K562 (cell line): ENCODE measurements around the gene IRAK2. TPM values are rescaled to one million over a fixed set of nuclear protein-coding genes. Genes with fewer than 3 reads are reported as not detected.

Source experiments
- ATAC-seq: fragments of 200-7000 bp; cut with Tn5 transposase; 3 replicates; pipeline ENCODE4 v1.9.1; 2020; ENCODE audit warnings: moderate library complexity
- BruUV-seq: library from RNA; stranded (reverse); fragments of 400-500 nt; replicated peaks from 2 replicates; lab custom pipeline; 2021; lab: Mats Ljungman, UMichigan
- CTCF ChIA-PET: fragments of 300-600 bp; formaldehyde crosslinking; extraction: SDS; loops from one replicate; lab custom pipeline; 2021; ENCODE audit warnings: low intra/inter-chr PET ratio; lab: Yijun Ruan, JAX
- POLR2A ChIA-PET: fragments of 300-600, 350-650 bp; sonication (Branson Sonifier 250); formaldehyde crosslinking; extraction: SDS; loops from one replicate; lab custom pipeline; 2021; ENCODE audit warnings: antibody characterized with exemption, inconsistent platforms; lab: Yijun Ruan, JAX
- DNase-seq, 4 experiments: peaks; one replicate each; pipeline versions ENCODE4 v3.0.0 to v3.0.0-alpha.2; 2011 to 2018; ENCODE audit warnings: low spot score in 3 of 4, mixed read lengths in 3 of 4; ENCODE audit errors: extremely low read depth in 1 of 4
- FAIRE-seq: peaks from 2 replicates; lab custom pipeline; 2011; peaks lifted over from hg19 to GRCh38; lab: Jason Lieb, UNC
- H2AFZ ChIP-seq: 2 replicates; pipeline ENCODE4 v1.6.0; 2011; ENCODE audit warnings: low read depth, low read length, control low read depth, inconsistent platforms
- H3K27ac ChIP-seq: fragments of 200-600 bp; 3 replicates; pipeline ENCODE4 v1.8.0; 2011; ENCODE audit warnings: low read depth, mild to moderate bottlenecking, control low read depth, inconsistent platforms, low read length, moderate library complexity, mixed read lengths; ENCODE audit errors: extremely low read depth
- H3K27me3 ChIP-seq, 2 experiments: fragments of 300-600 bp in 1 of 2; 2 replicates in 1 of 2; 3 replicates in 1 of 2; pipeline versions ENCODE4 v1.6.0 to v1.8.0; 2011; ENCODE audit warnings: inconsistent platforms in 2 of 2, low read length in 2 of 2, mild to moderate bottlenecking in 1 of 2, mixed read lengths in 1 of 2, moderate library complexity in 1 of 2; ENCODE audit not compliant: control insufficient read depth in 2 of 2, insufficient read depth in 2 of 2
- H3K36me3 ChIP-seq: fragments of 300-600 bp; 3 replicates; pipeline ENCODE4 v1.8.0; 2011; ENCODE audit warnings: mild to moderate bottlenecking, low read length, inconsistent platforms; ENCODE audit not compliant: control insufficient read depth, insufficient read depth
- H3K4me1 ChIP-seq, 2 experiments: fragments of 200-600 bp in 1 of 2; replicated peaks in 1 of 2; 2 replicates in 1 of 2; 3 replicates in 1 of 2; pipeline versions ENCODE4 v1.5.1 to v1.8.0; 2011; ENCODE audit warnings: inconsistent platforms in 2 of 2, low read length in 2 of 2, mild to moderate bottlenecking in 1 of 2, mixed read lengths in 1 of 2, moderate library complexity in 1 of 2; ENCODE audit not compliant: control insufficient read depth in 2 of 2, insufficient read depth in 2 of 2
- H3K4me2 ChIP-seq: 2 replicates; pipeline ENCODE4 v1.6.1; 2011; ENCODE audit warnings: low read length, control low read depth, inconsistent platforms, mixed read lengths; ENCODE audit not compliant: insufficient read depth
- H3K4me3 ChIP-seq: fragments of 200-600 bp; sonication (generic), shearing (Covaris generic); 2 replicates; pipeline ENCODE4 v1.5.1; 2016; ENCODE audit warnings: control low read depth, inconsistent platforms
- H3K79me2 ChIP-seq: fragments of 200-600 bp; 3 replicates; pipeline ENCODE4 v1.8.0; 2011; ENCODE audit warnings: low read length, inconsistent platforms; ENCODE audit not compliant: control insufficient read depth, insufficient read depth
- H3K9ac ChIP-seq, 2 experiments: 2 replicates each; pipeline versions ENCODE4 v1.6.0 to v1.6.1; 2011; ENCODE audit warnings: low read depth in 2 of 2, low read length in 2 of 2, control low read depth in 1 of 2, inconsistent platforms in 1 of 2, mild to moderate bottlenecking in 1 of 2, mixed read lengths in 1 of 2; ENCODE audit not compliant: insufficient read depth in 1 of 2
- H3K9me1 ChIP-seq: one replicate; pipeline ENCODE4 v1.6.0; 2011; ENCODE audit warnings: inconsistent platforms, mild to moderate bottlenecking, low read length, moderate library complexity; ENCODE audit not compliant: control insufficient read depth, insufficient read depth
- H3K9me3 ChIP-seq: replicated peaks from 2 replicates; pipeline ENCODE4 v1.5.1; 2011; ENCODE audit warnings: low read depth, low read length, inconsistent platforms; ENCODE audit not compliant: control insufficient read depth, insufficient read depth
- H4K20me1 ChIP-seq: replicated peaks from 2 replicates; pipeline ENCODE4 v1.6.1; 2011; ENCODE audit warnings: low read length, inconsistent platforms, mixed read lengths; ENCODE audit not compliant: control insufficient read depth, insufficient read depth
- ADNP ChIP-seq: fragments of 200-800 bp; sonication (Bioruptor generic); IDR thresholded peaks from 2 replicates; pipeline ENCODE4 v1.6.1; 2016; ENCODE audit warnings: missing genetic modification characterization, missing compliant biosample characterization
- ARID1B ChIP-seq: fragments of 450-650 bp; IDR thresholded peaks from 2 replicates; pipeline ENCODE4 v1.6.1; 2016; ENCODE audit warnings: antibody characterized with exemption, mild to moderate bottlenecking, inconsistent platforms
- CLOCK ChIP-seq: fragments of 250-450 bp; sonication (Bioruptor Pico); IDR thresholded peaks from 2 replicates; pipeline ENCODE4 v1.4.0; 2020; ENCODE audit warnings: mild to moderate bottlenecking, moderate library complexity, borderline replicate concordance
- EZH2 ChIP-seq: IDR thresholded peaks from 2 replicates; pipeline ENCODE4 v1.6.1; 2012; ENCODE audit warnings: low read depth, mild to moderate bottlenecking, inconsistent platforms, low read length, borderline replicate concordance
- RBM22 ChIP-seq: fragments of 200-400 bp; formaldehyde crosslinking; IDR thresholded peaks from 2 replicates; pipeline ENCODE4 v1.6.1; 2018; ENCODE audit warnings: low read length, low read depth; ENCODE audit not compliant: poor library complexity, severe bottlenecking
- TEAD2 ChIP-seq: fragments of 450-650 bp; IDR thresholded peaks from 2 replicates; pipeline ENCODE4 v1.6.1; 2016; ENCODE audit warnings: missing genetic modification characterization, control low read depth, missing compliant biosample characterization
- TFAM ChIP-seq: fragments of 250-450 bp; sonication (Bioruptor Pico); conservative IDR thresholded peaks from 2 replicates; pipeline ENCODE4 v1.5.0; 2021; ENCODE audit warnings: mild to moderate bottlenecking, moderate library complexity
- VEZF1 ChIP-seq: fragments of 200-800 bp; sonication (Bioruptor generic); IDR thresholded peaks from 2 replicates; pipeline ENCODE4 v1.6.1; 2017; ENCODE audit warnings: missing genetic modification characterization, missing compliant biosample characterization
- ZBTB43 ChIP-seq: sonication (generic); formaldehyde crosslinking; IDR thresholded peaks from 2 replicates; pipeline ENCODE4 v1.8.0; 2023; ENCODE audit warnings: mild to moderate bottlenecking, missing genetic modification reagents
- ZBTB49 ChIP-seq: sonication (generic); formaldehyde crosslinking; IDR thresholded peaks from 2 replicates; pipeline ENCODE4 v1.8.0; 2022; ENCODE audit warnings: missing genetic modification reagents, mild to moderate bottlenecking, borderline replicate concordance
- ZNF444 ChIP-seq: fragments of 250-450 bp; sonication (Bioruptor Pico); IDR thresholded peaks from 2 replicates; pipeline ENCODE4 v1.4.0; 2020; ENCODE audit warnings: mild to moderate bottlenecking, moderate library complexity
- WGBS: fragments of 100-300 bp; shearing (Covaris generic); methylation state at CpG from one replicate; pipeline ENCODE4 v1.1.6; 2016; ENCODE audit warnings: low coverage, mixed read lengths; ENCODE audit not compliant: insufficient coverage; ENCODE audit errors: missing lambda C conversion rate; 5-methylcytosine and 5-hydroxymethylcytosine counted together
- in situ Hi-C: fragments of 300-500 bp; cut with MboI; formaldehyde crosslinking; loops from 4 replicates; pipeline ENCODE4 v1.15.0; 2018; ENCODE audit warnings: inconsistent platforms, mixed read lengths
- intact Hi-C: fragments of 100-400 bp; cut with micrococcal nuclease; formaldehyde crosslinking; loops from 2 replicates; pipeline ENCODE4 v1.14.2; 2022
- polyA plus RNA-seq, 8 experiments: library from polyadenylated mRNA; depleted of rRNA in 4 of 8; stranded (reverse) in 5 of 8; unstranded in 3 of 8; fragments of >200 nt; fragmentation: Nextera tagmentation in 2 of 8; fragmentation: Illumina TruSeq in 1 of 8; extraction: Ambion mirVana in 2 of 8; extraction: Trizol in 1 of 8; gene quantifications; 2 replicates each; pipeline versions ENCODE4 v1.2.1 to v1.2.3, GENCODE V29; 2011 to 2014; ENCODE audit warnings: inconsistent platforms in 1 of 8, missing spikeins in 1 of 8
- total RNA-seq, 7 experiments: library from RNA; depleted of rRNA in 6 of 7; stranded (reverse); fragments of >200 nt in 6 of 7; fragmentation: Illumina TruSeq in 2 of 7; extraction: Trizol in 2 of 7; gene quantifications; 2 replicates each; pipeline versions ENCODE4 v1.2.1 to v1.2.3, GENCODE V29; 2011 to 2021; ENCODE audit warnings: low replicate concordance in 1 of 7

IRAK2 gene
- total and polyA plus RNA-seq, 9 of the 15 experiments (the other 6 are each of a cell fraction or from before 2014, with no cell fraction given): 0.42 to 4.4 (median 2.7) TPM

- Histone ChIP-seq H2AFZ (0 out of 2 replicates have a peak overlapping the region, but pooled peaks have one; percentile 22), H3K27me3 (no peaks in the 10 kb centered on the region), H3K4me1 (peaks cover 9 to 11% of the 10 kb centered on the region in 2 experiments; a peak in 4 of 5 replicates), H3K9me3 (peaks cover 10% of the 10 kb centered on the region), H3K79me2 (no peaks in the 10 kb centered on the region), H3K9ac (no peak overlapping the region), H3K4me2 (peak overlapping the region; percentile 59), H3K9me1 (no peaks in the 10 kb centered on the region), H3K4me3 (no peak overlapping the region), H4K20me1 (no peaks in the 10 kb centered on the region), H3K27ac (no peak overlapping the region; the same call in 2 of the 3 replicates), H3K36me3 (no peaks in the 10 kb centered on the region)
- peak; percentile 60 to 70 (median 63) for DNase-seq
- WGBS: 26% methylated on average over 10 of the region's 10 CpGs
- CTCF ChIA-PET: no interaction called here
- peak; percentile 71 for FAIRE-seq
- BruUV-seq: no TSS peak
- in situ Hi-C loops (no loop called here), intact Hi-C loops (no loop called here)
- POLR2A ChIA-PET: interaction anchor here (0.6 to 3.0 kb wide), 8 partner anchors 8 to 330 kb away, joined by 3 to 15 read pairs (median 5); partner anchors contain the start of genes IRAK2 and RPUSD3
- ATAC-seq: peak; percentile 84
- TF ChIP-seq TFAM (CRISPR knock-in tag) (no peak), VEZF1 (CRISPR knock-in tag) (peak; percentile 3; the same call in 1 of the 2 replicates), RBM22 (no peak), ZBTB43 (CRISPR knock-in tag) (no peak), EZH2 (no peak), ZNF444 (CRISPR knock-in tag) (no peak), ADNP (tag) (peak; percentile 97), CLOCK (CRISPR knock-in tag) (no peak), ARID1B (peak; percentile 80), TEAD2 (tag) (no peak), ZBTB49 (no peak)
These were observed 8.6 kb downstream of the IRAK2 start for GRCh38 chr3:10173095-10173925.
